Measurements from ENCODE around the gene ALMS1. TPM values are rescaled to one million over a fixed set of nuclear protein-coding genes. Genes with fewer than 3 reads are reported as not detected.

ALMS1 gene
- total and polyA plus RNA-seq, 9 of the 15 experiments (the other 6 are each of a cell fraction or from before 2014, with no cell fraction given): 1.4 to 26.3 (median 13.6) TPM

- 0 out of 2 replicates have a peak, but pooled peaks have one; percentile 13 for TF ChIP-seq BMI1 (IDR thresholded peaks at IDR 0.05; ENCODE audit: low read length)
- TF ChIP-seq ZBTB49 (CRISPR knock-in tag; IDR thresholded peaks at IDR 0.05; ENCODE audit: borderline replicate concordance): no peak
- no peak for TF ChIP-seq HDAC3 (IDR thresholded peaks at IDR 0.05; ENCODE audit: borderline replicate concordance, partially characterized antibody)
- TF ChIP-seq MGA (IDR thresholded peaks at IDR 0.05): peak; percentile 19; the same call in 1 of the 2 replicates
- TF ChIP-seq TRIM28 (IDR thresholded peaks at IDR 0.05): no peak
- peak; percentile 77 for TF ChIP-seq RBFOX2 (IDR thresholded peaks at IDR 0.05; ENCODE audit: low read depth, low read length)
- peak; percentile 55 for TF ChIP-seq TAF9B (IDR thresholded peaks at IDR 0.05; ENCODE audit: partially characterized antibody)
- no peak for TF ChIP-seq ZNF583 (CRISPR knock-in tag; IDR thresholded peaks at IDR 0.05)
- no peak for TF ChIP-seq SNAPC5 (CRISPR knock-in tag; IDR thresholded peaks at IDR 0.05)
- no peak for TF ChIP-seq ZNF717 (CRISPR knock-in tag; IDR thresholded peaks at IDR 0.05)
- no peak for TF ChIP-seq PTBP1 (IDR thresholded peaks at IDR 0.05; ENCODE audit: low read depth, low read length)
- peak; percentile 41; the same call in 1 of the 2 replicates for TF ChIP-seq TOE1 (IDR thresholded peaks at IDR 0.05; ENCODE audit: borderline replicate concordance)
- TF ChIP-seq TOE1 (CRISPR knock-in tag; IDR thresholded peaks at IDR 0.05; ENCODE audit: borderline replicate concordance, low read depth): no peak
- TF ChIP-seq RCOR1 (IDR thresholded peaks at IDR 0.05; ENCODE audit: borderline replicate concordance in 1 of 2, low read depth in 2 of 2, low read length in 2 of 2): no peak; a peak in 1 of 4 replicates
These were observed at the start of gene ALMS1 (continued) for GRCh38 chr2:73385504-73386341.

Data from K562 (cell line).